HG03442 (cell line): ENCODE data around the gene CHCHD6.

ENCODE experiments used
- ATAC-seq: cut with Tn5 transposase; IDR thresholded peaks from one replicate; pipeline ENCODE4 v1.9.1; 2021; ENCODE audit warnings: mild to moderate bottlenecking, moderate library complexity; ENCODE audit not compliant: unreplicated experiment

CHCHD6 gene

GRCh38 chr3:126955004-126955790, 251.2 kb downstream of the CHCHD6 start:
- peak; percentile 60 for ATAC-seq

GRCh38 chr3:126956361-126956760, 252.3 kb downstream of the CHCHD6 start:
- no peak for ATAC-seq

GRCh38 chr3:126956866-126957650, 253.0 kb downstream of the CHCHD6 start:
- no peak for ATAC-seq

GRCh38 chr3:126957776-126958637, 254.0 kb downstream of the CHCHD6 start:
- ATAC-seq: no peak

DNA sequence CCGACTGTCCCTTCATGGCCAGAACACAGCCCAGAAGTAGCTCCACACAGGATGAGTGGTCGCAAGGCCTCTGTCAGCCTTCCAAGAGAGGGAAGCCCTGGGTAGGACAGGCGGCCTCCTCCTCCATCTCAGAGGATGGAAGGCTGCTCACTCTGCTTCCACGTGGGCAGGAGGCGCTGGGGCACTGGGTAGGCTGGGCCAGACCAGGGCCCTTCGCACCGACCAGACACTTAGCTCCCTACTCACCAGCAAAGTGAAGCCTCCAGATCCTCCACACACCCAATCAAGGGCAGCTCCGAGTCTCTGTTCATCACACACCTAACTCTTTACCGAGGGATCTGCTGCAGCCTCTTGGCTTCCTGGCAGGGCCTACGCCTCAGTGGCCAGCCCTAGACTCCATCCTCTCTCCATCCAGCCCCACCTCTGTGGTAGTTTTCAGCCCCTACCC, 254.6 kb downstream of the CHCHD6 start:
- ATAC-seq: no peak

- ATAC-seq: no peak
Observed at GRCh38 chr3:126959136-126959920, 255.3 kb downstream of the CHCHD6 start.

DNA sequence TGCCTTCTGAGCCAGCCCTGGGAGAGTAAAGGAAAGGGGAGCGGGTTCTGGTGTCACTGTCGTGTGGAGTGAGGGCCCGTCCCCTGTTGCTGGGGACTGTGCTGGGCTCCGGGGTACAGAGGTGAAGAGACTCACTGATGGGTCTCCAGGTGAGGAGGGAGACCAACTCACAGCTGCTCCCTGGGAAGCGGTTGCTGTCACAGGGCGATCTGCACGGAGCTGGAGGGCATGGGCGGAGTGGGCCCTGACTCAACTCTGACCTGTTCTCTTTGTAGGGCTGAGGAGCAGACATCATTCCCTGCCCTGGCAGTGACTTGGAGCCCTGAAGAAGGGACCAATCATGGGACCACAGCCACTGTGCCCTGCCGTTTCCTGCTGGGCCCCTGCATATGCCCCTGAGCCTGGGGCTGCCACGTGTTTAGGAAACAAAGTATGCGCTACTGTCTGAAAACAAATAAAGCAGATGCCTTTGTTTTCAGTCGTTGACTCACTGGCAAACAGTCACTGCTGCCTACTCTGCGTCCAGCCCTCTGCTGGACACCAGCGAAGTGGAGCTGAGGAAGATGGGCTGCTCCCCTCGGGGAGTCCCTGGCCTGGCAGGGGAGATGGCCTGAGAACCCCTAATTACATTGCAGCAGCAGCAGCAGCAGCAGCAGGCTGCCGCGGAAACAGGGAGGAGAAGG, 256.0 kb downstream of the CHCHD6 start:
- no peak for ATAC-seq

GRCh38 chr3:126960604-126960995, 256.6 kb downstream of the CHCHD6 start:
- ATAC-seq: no peak

DNA sequence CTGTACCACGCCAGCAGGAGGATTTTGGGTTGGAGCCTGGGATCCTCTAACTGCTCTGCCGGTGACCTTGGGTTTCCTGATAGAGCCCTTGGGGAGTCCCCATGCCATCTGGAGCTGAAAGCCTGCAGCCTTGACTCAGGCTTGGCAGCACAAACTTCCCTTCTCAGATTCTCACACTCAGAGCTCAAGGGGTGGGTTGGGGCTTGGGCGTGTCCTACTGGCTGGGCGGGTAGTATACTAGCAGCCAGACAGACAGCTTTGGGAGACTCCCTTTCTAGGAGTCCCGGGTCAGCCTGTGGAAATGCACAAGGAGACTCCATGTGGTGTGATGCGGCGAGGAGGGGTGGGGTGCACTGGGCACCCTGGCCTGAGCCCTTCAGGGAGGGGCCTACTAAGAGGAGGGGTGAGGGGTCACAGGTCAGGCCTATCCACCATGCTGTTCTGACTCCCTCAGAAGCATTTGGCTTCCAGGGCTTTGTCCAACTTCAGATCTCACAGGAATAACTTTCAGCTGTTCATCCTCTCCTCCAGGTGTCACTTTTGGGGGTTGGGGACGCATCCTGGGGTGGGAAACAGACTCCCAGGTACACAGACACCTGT, 257.3 kb downstream of the CHCHD6 start:
- peak; percentile 66 for ATAC-seq

GRCh38 chr3:126961791-126962461, 257.9 kb downstream of the CHCHD6 start:
- ATAC-seq: no peak

- ATAC-seq: no peak
Observed at GRCh38 chr3:126962756-126963155, 258.7 kb downstream of the CHCHD6 start.

GRCh38 chr3:126963261-126964190, 259.5 kb downstream of the CHCHD6 start:
- no peak for ATAC-seq

- no peak for ATAC-seq
Observed at GRCh38 chr3:126964261-126964660, 260.2 kb downstream of the CHCHD6 start.

DNA sequence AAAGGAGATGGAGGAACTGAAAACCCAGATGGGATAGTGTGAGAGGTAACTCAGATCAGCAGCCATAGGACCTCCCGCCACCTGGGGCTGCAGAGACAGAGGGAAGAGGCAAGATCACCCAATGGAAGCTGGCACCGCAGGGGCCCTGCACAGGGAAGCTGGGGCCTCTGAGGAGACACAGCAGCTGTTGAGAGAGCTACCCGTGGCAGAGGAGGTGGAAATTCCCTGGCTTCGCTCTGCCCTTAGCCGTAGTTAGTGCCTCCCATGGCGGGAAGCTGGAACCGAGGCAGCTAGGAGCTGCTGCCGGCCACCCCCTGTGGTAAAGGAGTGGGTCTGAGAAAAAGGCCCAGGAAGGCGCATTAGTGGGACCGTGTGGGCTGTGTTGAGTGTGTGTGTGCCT, 260.9 kb downstream of the CHCHD6 start:
- ATAC-seq: no peak

DNA sequence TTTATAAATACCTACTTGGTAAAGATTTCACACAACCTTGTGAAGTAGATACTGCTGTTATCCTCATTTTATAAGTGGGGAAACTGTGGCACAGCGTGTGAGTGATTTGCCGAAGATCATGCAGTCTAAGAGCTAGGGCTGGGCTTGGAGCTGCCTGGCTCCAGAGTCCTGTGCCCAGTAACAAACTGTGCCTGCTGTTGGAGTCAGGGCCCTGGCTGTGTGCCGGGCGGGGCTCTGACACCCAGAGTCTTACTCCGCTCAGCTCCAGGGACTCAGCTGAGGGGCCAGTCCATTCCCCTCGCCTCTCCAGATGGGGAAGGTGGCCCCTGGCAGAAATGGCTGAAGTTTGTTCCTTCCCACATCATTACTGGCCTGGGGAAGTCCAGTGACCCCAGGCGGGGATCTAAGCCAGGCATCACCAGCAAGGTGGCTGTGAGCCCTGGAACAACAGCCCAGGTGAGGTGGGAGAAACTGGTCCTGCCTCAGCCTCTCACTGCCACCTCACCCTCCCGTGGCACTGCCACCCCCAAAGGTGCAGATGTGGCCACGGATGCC, 261.6 kb downstream of the CHCHD6 start:
- no peak for ATAC-seq

GRCh38 chr3:126967386-126967785, 263.3 kb downstream of the CHCHD6 start:
- no peak for ATAC-seq
